ENCODE results near the gene RNPEP. TPM values are rescaled to one million over a fixed set of nuclear protein-coding genes. Genes with fewer than 3 reads are reported as not detected.

Gene RNPEP
- total and polyA plus RNA-seq, 4 donors: 19.1 to 41.4 (median 36.9) TPM

- H3K4me3 ChIP-seq (ENCODE audit: low read depth, low read length): no peak overlapping the region
- no peak overlapping the region for H3K27ac ChIP-seq (ENCODE audit: low read depth, low read length)
- WGBS (ENCODE audit: insufficient coverage): 63% methylated on average over 1 of the region's 8 CpGs
- no peaks in the 10 kb centered on the region for H3K27me3 ChIP-seq (ENCODE audit: control insufficient read depth, insufficient read depth, low read length)
- H3K4me1 ChIP-seq (ENCODE audit: control insufficient read depth, insufficient read depth, low read length): peaks cover 17% of the 10 kb centered on the region
- no peak for DNase-seq (ENCODE audit: low read depth in 4 of 6, low spot score in 6 of 6)
- H3K9me3 ChIP-seq (ENCODE audit: control insufficient read depth, insufficient read depth, low read length): no peaks in the 10 kb centered on the region
- H3K36me3 ChIP-seq (ENCODE audit: control insufficient read depth, insufficient read depth, low read length): peaks cover 41% of the 10 kb centered on the region
Measured at GRCh38 chr1:202007304-202007703, 24.9 kb downstream of the RNPEP start.

DNA sequence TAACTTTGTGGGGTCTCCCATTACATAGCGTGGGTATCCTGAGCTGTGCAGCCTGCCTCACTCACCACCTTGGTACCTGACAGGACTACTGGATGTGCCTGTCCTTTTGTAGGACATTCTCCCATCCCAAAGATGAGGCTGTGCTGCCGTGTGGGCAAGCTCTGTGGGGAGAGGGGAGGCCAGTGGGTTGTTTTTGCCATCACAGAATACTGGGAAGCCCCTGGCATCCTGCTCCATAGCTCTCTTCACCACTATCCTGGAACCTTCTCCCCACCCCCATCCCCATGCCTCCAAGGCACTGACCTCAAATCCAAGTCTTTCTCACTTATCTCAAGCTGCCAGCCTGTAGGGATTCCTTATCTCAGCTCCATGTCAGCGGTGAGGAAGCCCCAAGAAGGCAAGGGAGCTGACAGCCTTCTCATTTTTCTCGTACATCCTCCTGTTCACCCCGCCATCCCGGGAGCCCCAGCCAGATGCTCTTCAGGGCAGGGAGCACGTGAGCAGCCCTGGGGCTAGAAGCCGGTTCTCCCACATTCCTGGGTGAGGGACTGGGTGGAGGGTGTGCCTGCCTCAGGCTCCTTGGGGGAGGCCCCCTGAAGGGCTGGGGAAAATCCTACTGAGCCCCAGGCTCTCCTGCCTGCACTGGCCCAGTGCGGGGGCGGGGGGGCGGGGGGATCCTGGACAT, 25.5 kb downstream of the RNPEP start:
- no peak overlapping the region for H3K4me3 ChIP-seq (ENCODE audit: low read depth, low read length)
- no peak for DNase-seq (ENCODE audit: low read depth in 4 of 6, low spot score in 6 of 6)
- no peaks in the 10 kb centered on the region for H3K9me3 ChIP-seq (ENCODE audit: control insufficient read depth, insufficient read depth, low read length)
- no peaks in the 10 kb centered on the region for H3K27me3 ChIP-seq (ENCODE audit: control insufficient read depth, insufficient read depth, low read length)
- no peak overlapping the region for H3K27ac ChIP-seq (ENCODE audit: low read depth, low read length)
- peaks cover 17% of the 10 kb centered on the region for H3K4me1 ChIP-seq (ENCODE audit: control insufficient read depth, insufficient read depth, low read length)
- 41% methylated on average over 8 of the region's 11 CpGs for WGBS (ENCODE audit: insufficient coverage)
- peaks cover 39% of the 10 kb centered on the region for H3K36me3 ChIP-seq (ENCODE audit: control insufficient read depth, insufficient read depth, low read length)

DNA sequence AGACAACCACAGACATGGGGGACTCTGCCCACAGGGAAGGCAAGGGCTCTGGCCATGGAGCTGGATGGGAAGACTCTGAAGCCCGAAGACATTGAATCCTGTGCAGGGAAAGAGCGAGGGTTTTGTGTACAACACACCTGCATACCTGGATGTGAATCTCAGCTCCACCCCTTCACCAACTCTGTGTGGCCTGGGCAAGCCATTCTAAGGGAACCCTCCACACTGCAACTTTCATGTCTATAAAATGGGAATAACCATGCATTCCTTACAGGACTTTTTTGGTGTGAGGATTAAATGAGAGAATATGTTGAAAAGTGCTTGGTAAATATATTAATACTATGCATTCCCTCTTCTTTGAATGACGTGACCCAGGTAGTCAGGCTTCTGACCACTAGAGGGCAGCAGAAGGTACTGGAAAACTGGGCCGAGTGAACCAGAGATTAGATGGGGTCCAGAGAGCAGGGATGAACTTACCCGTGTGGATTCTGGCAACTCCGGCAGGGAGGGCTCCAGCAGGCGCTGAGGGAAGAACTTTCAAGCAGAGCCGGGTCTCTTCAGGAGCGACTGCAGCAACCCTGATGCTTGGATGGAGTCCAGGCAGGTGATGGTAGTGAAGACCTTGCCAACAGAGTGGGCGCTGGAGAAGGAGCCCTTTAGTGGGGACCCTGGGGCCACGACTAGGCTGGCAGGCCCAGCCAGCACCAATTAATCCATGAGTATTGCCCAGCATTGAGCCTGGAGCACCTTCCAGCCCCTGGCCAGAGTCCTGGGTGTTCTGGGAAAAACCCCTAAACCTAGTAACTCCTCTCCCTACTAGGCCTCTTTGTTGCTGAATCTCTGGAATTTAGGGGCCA, 27.1 kb downstream of the RNPEP start:
- peak; percentile 68 to 94 (median 80) for DNase-seq (ENCODE audit: low read depth in 4 of 6, low spot score in 6 of 6)
- peak overlapping the region; percentile 44 for H3K27ac ChIP-seq (ENCODE audit: low read depth, low read length)
- H3K4me1 ChIP-seq (ENCODE audit: control insufficient read depth, insufficient read depth, low read length): peaks cover 17% of the 10 kb centered on the region
- H3K9me3 ChIP-seq (ENCODE audit: control insufficient read depth, insufficient read depth, low read length): no peaks in the 10 kb centered on the region
- no peak overlapping the region for H3K4me3 ChIP-seq (ENCODE audit: low read depth, low read length)
- no peaks in the 10 kb centered on the region for H3K27me3 ChIP-seq (ENCODE audit: control insufficient read depth, insufficient read depth, low read length)
- WGBS (ENCODE audit: insufficient coverage): 17% methylated on average over 11 of the region's 11 CpGs
- peaks cover 31% of the 10 kb centered on the region for H3K36me3 ChIP-seq (ENCODE audit: control insufficient read depth, insufficient read depth, low read length)

- Histone ChIP-seq H3K27ac (ENCODE audit: low read depth, low read length) (peak within 1 kb of the TSS; percentile 44), H3K27me3 (ENCODE audit: control insufficient read depth, insufficient read depth, low read length) (no peaks in the 10 kb centered on the region), H3K4me1 (ENCODE audit: control insufficient read depth, insufficient read depth, low read length) (peaks cover 17% of the 10 kb centered on the region), H3K36me3 (ENCODE audit: control insufficient read depth, insufficient read depth, low read length) (peaks cover 28% of the 10 kb centered on the region), H3K9me3 (ENCODE audit: control insufficient read depth, insufficient read depth, low read length) (no peaks in the 10 kb centered on the region), H3K4me3 (ENCODE audit: low read depth, low read length) (no peak within 1 kb of the TSS)
- DNase-seq (ENCODE audit: low read depth in 4 of 6, low spot score in 6 of 6): no peak
- 76% methylated on average over 22 of the region's 24 CpGs for WGBS (ENCODE audit: insufficient coverage)
Measured at GRCh38 chr1:202010180-202011015, 27.9 kb downstream of the RNPEP start, which contains the start of gene ELF3. TSS of gene ELF3 (plus strand) at chr1:202010587. CDS start at chr1:202011137, 550 bp downstream.

DNA sequence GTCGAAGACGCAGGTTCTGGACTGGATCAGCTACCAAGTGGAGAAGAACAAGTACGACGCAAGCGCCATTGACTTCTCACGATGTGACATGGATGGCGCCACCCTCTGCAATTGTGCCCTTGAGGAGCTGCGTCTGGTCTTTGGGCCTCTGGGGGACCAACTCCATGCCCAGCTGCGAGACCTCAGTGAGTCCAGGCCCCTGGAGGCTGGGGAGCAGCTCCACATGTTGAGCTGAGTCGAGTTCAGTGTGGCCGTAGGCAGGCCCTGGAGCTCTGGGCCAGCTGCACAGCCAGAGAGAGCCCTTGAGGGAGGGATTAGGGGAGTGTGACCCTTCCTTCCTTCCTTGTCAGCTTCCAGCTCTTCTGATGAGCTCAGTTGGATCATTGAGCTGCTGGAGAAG, 29.5 kb downstream of the RNPEP start:
- no peak overlapping the region for H3K27ac ChIP-seq (ENCODE audit: low read depth, low read length)
- H3K4me3 ChIP-seq (ENCODE audit: low read depth, low read length): no peak overlapping the region
- peaks cover 17% of the 10 kb centered on the region for H3K4me1 ChIP-seq (ENCODE audit: control insufficient read depth, insufficient read depth, low read length)
- no peaks in the 10 kb centered on the region for H3K27me3 ChIP-seq (ENCODE audit: control insufficient read depth, insufficient read depth, low read length)
- no peaks in the 10 kb centered on the region for H3K9me3 ChIP-seq (ENCODE audit: control insufficient read depth, insufficient read depth, low read length)
- no peak for DNase-seq (ENCODE audit: low read depth in 4 of 6, low spot score in 6 of 6)
- 94% methylated on average over 11 of the region's 11 CpGs for WGBS (ENCODE audit: insufficient coverage)
- peaks cover 24% of the 10 kb centered on the region for H3K36me3 ChIP-seq (ENCODE audit: control insufficient read depth, insufficient read depth, low read length)

GRCh38 chr1:202012544-202013478, 30.4 kb downstream of the RNPEP start:
- no peak overlapping the region for H3K4me3 ChIP-seq (ENCODE audit: low read depth, low read length)
- no peaks in the 10 kb centered on the region for H3K27me3 ChIP-seq (ENCODE audit: control insufficient read depth, insufficient read depth, low read length)
- 79% methylated on average over 27 of the region's 35 CpGs for WGBS (ENCODE audit: insufficient coverage)
- DNase-seq (ENCODE audit: low read depth in 4 of 6, low spot score in 6 of 6): no peak
- H3K4me1 ChIP-seq (ENCODE audit: control insufficient read depth, insufficient read depth, low read length): peaks cover 20% of the 10 kb centered on the region
- H3K27ac ChIP-seq (ENCODE audit: low read depth, low read length): no peak overlapping the region
- no peaks in the 10 kb centered on the region for H3K9me3 ChIP-seq (ENCODE audit: control insufficient read depth, insufficient read depth, low read length)
- peaks cover 22% of the 10 kb centered on the region for H3K36me3 ChIP-seq (ENCODE audit: control insufficient read depth, insufficient read depth, low read length)

GRCh38 chr1:202013603-202014002, 31.2 kb downstream of the RNPEP start:
- 94% methylated on average over 12 of the region's 12 CpGs for WGBS (ENCODE audit: insufficient coverage)

DNA sequence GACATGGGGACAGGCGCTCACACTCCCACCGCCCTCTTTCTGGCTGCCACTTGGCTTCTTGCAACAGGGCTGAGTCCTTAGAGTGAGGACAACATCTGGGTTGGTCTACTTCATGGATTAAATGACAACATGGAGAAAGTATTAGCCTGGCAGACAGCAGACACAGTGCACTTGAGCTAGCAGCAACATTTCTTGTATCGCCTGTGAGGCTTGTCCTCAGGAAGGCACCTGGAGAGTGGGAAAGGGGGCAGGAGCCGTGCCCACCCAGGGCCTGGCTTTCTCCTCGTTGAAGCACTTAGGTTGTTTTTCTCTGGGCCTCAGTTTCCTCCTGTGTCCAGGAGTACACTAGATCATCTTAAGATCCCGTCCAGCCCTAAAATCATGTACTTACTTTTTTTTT, 31.6 kb downstream of the RNPEP start:
- Histone ChIP-seq H3K27me3 (ENCODE audit: control insufficient read depth, insufficient read depth, low read length) (no peaks in the 10 kb centered on the region), H3K4me1 (ENCODE audit: control insufficient read depth, insufficient read depth, low read length) (peaks cover 20% of the 10 kb centered on the region), H3K9me3 (ENCODE audit: control insufficient read depth, insufficient read depth, low read length) (no peaks in the 10 kb centered on the region), H3K4me3 (ENCODE audit: low read depth, low read length) (no peak overlapping the region), H3K36me3 (ENCODE audit: control insufficient read depth, insufficient read depth, low read length) (peaks cover 17% of the 10 kb centered on the region), H3K27ac (ENCODE audit: low read depth, low read length) (no peak overlapping the region)
- 94% methylated on average over 5 of the region's 6 CpGs for WGBS (ENCODE audit: insufficient coverage)
- DNase-seq (ENCODE audit: low read depth in 4 of 6, low spot score in 6 of 6): no peak

More at GRCh38 chr1:202013603-202014002, 31.2 kb downstream of the RNPEP start:
- Histone ChIP-seq H3K27ac (ENCODE audit: low read depth, low read length) (no peak overlapping the region), H3K4me1 (ENCODE audit: control insufficient read depth, insufficient read depth, low read length) (peaks cover 20% of the 10 kb centered on the region), H3K4me3 (ENCODE audit: low read depth, low read length) (no peak overlapping the region), H3K36me3 (ENCODE audit: control insufficient read depth, insufficient read depth, low read length) (peaks cover 17% of the 10 kb centered on the region), H3K27me3 (ENCODE audit: control insufficient read depth, insufficient read depth, low read length) (no peaks in the 10 kb centered on the region), H3K9me3 (ENCODE audit: control insufficient read depth, insufficient read depth, low read length) (no peaks in the 10 kb centered on the region)
- no peak for DNase-seq (ENCODE audit: low read depth in 4 of 6, low spot score in 6 of 6)

Data from spinal cord (tissue), 10 donors.